Spinal cord (tissue), 10 donors: Measurements from ENCODE around the gene LRP5. TPM values are rescaled to one million over a fixed set of nuclear protein-coding genes. Genes with fewer than 3 reads are reported as not detected.
"Not testable (repeated sequence)": the region's sequence is repeated elsewhere in the genome, so short reads cannot be mapped to it uniquely, and the experiment has no call there.

ENCODE experiments used
- DNase-seq, 6 donors: peaks; one replicate each; pipeline versions ENCODE4 v3.0.0 to v3.0.0-alpha.2; 2013 to 2015; ENCODE audit warnings: low spot score in 6 of 6, low read depth in 4 of 6
- H3K27ac ChIP-seq: one replicate; pipeline ENCODE4 v1.5.1; 2013; ENCODE audit warnings: low read depth, low read length, control low read depth
- H3K27me3 ChIP-seq: one replicate; pipeline ENCODE4 v1.6.1; 2013; ENCODE audit warnings: low read length; ENCODE audit not compliant: control insufficient read depth, insufficient read depth
- H3K36me3 ChIP-seq: one replicate; pipeline ENCODE4 v1.6.1; 2013; ENCODE audit warnings: low read length; ENCODE audit not compliant: control insufficient read depth, insufficient read depth
- H3K4me1 ChIP-seq: one replicate; pipeline ENCODE4 v1.6.1; 2013; ENCODE audit warnings: low read length; ENCODE audit not compliant: control insufficient read depth, insufficient read depth
- H3K4me3 ChIP-seq: one replicate; pipeline ENCODE4 v1.5.1; 2013; ENCODE audit warnings: low read depth, low read length, control low read depth
- H3K9me3 ChIP-seq: one replicate; pipeline ENCODE4 v1.6.1; 2013; ENCODE audit warnings: low read length; ENCODE audit not compliant: control insufficient read depth, insufficient read depth
- WGBS: methylation state at CpG from one replicate; pipeline ENCODE4 v1.1.5; 2013; ENCODE audit warnings: missing lambda C conversion rate; ENCODE audit not compliant: insufficient coverage; 5-methylcytosine and 5-hydroxymethylcytosine counted together
- polyA plus RNA-seq, 2 donors: library from polyadenylated mRNA; unstranded; fragments of 120-200 nt; gene quantifications; one replicate each; pipeline ENCODE4 v1.2.1, GENCODE V29; 2013; ENCODE audit not compliant: insufficient read length in 2 of 2
- total RNA-seq, 2 donors: library from RNA; depleted of rRNA in 1 of 2; stranded (reverse); fragments of 120-200 nt in 1 of 2; fragments of >200 nt in 1 of 2; gene quantifications; one replicate each; pipeline versions ENCODE4 v1.2.3 to v1.2.4, GENCODE V29; 2013 to 2014
- donor health status: healthy.

The LRP5 gene
- total and polyA plus RNA-seq, 4 donors, result 12.8 to 32.4 (median 25.7) TPM

DNA sequence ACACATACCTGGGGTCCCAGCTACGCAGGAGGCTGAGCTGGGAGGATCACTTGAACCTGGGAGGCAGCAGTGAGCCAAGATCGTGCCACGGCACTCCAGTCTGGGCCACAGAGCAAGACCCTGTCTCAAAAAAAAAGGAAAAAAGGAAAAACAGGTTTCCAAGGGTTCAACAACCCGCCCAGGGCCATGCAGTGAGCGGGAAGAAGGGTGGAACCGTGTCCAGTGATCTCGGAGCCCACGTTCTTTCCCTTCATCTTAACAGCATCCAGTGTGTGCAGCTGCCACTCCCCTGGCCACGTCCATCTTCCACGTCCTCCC lies 14.9 kb upstream of the LRP5 start:
- DNase-seq, result no peak
- Histone ChIP-seq H3K27ac (no peak overlapping the region), H3K9me3 (no peaks in the 10 kb centered on the region), H3K4me3 (peak overlapping the region; percentile 9), H3K27me3 (no peaks in the 10 kb centered on the region), H3K36me3 (no peaks in the 10 kb centered on the region), H3K4me1 (peaks cover 14% of the 10 kb centered on the region)
- 28% methylated on average over 7 of the region's 10 CpGs for WGBS

DNA sequence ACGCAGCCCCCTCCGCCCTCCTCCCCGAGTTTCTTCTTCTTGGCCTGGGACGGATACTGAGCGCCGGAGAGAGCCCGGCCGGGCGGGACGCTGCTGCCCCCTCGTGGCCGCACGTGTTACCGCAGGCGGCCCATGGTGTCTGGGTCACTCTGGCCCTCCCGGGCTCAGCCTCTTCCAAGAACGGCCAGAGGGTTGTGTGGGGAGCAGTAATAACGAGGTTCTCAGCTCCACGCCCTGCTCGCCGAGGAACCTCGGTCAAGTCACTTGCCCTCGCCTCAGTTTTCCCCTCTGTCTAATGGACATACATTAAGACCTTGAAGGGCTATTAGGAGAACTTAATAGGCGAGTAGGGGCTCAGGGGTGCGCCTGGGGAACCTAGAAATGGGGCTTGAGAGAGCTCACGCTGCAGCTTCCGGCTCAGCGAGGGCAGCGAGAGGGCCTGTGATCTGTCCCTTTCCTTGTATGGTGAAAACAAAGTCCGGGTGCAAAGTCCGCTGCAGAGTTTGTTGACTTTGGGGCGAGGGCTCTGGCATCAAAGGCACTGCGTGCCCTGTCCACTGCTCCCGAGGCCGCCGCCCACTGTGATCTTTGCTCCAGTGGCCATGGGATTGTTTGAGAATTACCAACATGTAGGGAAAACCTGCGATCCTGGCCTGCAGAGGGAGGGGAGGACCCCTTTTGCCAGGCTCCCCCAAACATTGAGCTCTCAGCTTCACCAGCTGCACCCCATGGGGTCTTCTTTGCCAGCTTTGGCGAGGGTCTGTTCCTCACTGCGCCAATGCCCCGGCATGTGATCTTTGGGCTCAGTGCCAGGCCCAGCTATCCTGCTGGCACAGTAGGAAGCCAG lies 14.4 kb upstream of the LRP5 start:
- H3K36me3 ChIP-seq, result no peaks in the 10 kb centered on the region
- no peaks in the 10 kb centered on the region for H3K27me3 ChIP-seq
- peak in 3 of 6 donors; percentile 37 to 80 (median 67) for DNase-seq
- no peaks in the 10 kb centered on the region for H3K9me3 ChIP-seq
- WGBS, result 32% methylated on average over 40 of the region's 40 CpGs
- no peak overlapping the region for H3K4me3 ChIP-seq
- H3K4me1 ChIP-seq, result peaks cover 14% of the 10 kb centered on the region
- no peak overlapping the region for H3K27ac ChIP-seq

- Histone ChIP-seq H3K4me3 (no peak overlapping the region), H3K9me3 (no peaks in the 10 kb centered on the region), H3K4me1 (peaks cover 14% of the 10 kb centered on the region), H3K36me3 (no peaks in the 10 kb centered on the region), H3K27ac (no peak overlapping the region), H3K27me3 (no peaks in the 10 kb centered on the region)
- WGBS, result 79% methylated on average over 13 of the region's 15 CpGs
- DNase-seq, result no peak
These were observed 13.5 kb upstream of the LRP5 start for GRCh38 chr11:68298659-68299516.

DNA sequence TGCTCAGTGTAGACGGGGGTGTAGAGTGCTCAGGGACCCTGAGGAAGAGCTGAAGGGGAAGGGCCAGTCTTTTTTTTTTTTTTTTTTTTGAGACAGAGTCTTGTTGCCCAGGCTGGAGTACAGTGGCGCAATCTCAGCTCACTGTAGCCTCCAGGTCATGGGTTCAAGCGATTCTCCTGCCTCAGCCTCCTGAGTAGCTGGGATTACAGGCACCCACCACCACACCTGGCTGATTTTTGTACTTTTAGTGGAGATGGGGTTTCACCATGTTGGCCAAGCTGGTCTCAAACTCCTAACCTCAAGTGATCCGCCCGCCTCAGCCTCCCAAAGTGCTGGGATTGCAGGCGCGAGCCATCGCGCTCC lies 12.9 kb upstream of the LRP5 start:
- not testable (repeated sequence) for H3K4me3 ChIP-seq, DNase-seq, H3K27me3 ChIP-seq, H3K9me3 ChIP-seq, H3K36me3 ChIP-seq, H3K27ac ChIP-seq
- WGBS, result 67% methylated on average over 1 of the region's 9 CpGs
- peaks cover 14% of the 10 kb centered on the region for H3K4me1 ChIP-seq

DNA sequence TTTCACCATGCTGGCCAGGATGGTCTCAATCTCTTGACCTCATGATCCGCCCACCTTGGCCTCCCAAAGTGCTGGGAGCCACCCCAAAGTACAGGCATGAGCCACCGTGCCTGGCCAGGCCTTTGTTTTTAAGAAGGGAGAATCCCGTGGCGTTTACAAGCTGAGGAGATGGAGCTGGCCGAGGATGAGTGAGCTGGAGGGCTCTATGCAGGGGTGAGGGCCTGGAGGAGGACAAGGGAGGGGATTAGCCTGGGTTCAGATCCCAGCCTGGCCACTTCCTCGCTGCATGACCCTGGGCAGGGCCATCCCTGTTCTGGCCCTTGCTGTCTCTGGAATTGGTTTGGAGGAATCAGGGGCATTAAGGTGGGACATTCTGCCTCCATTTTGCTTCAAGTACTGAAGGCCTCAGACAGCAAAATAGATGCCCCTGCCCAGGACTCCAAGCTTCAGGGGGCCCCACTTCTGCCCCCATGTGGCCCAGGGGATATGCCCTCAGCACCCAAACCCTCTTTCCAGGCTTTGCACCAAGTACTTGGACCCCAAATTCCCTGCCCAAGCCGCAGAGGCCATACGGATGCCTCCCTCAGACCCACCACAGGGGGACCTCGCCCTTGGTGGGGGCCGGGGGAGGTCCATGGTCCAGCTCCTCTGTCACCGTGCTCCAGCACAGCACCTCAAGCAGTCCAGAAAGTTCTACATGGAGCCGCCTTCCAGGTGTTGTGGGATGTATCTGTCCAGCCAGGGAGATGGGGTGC lies 12.1 kb upstream of the LRP5 start:
- Histone ChIP-seq H3K36me3 (no peaks in the 10 kb centered on the region), H3K4me1 (peaks cover 14% of the 10 kb centered on the region), H3K27me3 (no peaks in the 10 kb centered on the region), H3K27ac (no peak overlapping the region), H3K9me3 (no peaks in the 10 kb centered on the region), H3K4me3 (no peak overlapping the region)
- DNase-seq, result no peak
- WGBS, result 89% methylated on average over 9 of the region's 12 CpGs

GRCh38 chr11:68302256-68302655 lies 10.1 kb upstream of the LRP5 start:
- WGBS, result 64% methylated on average over 4 of the region's 5 CpGs
- Histone ChIP-seq H3K4me1 (peaks cover 14% of the 10 kb centered on the region), H3K27ac (no peak overlapping the region), H3K36me3 (no peaks in the 10 kb centered on the region), H3K4me3 (no peak overlapping the region), H3K9me3 (no peaks in the 10 kb centered on the region), H3K27me3 (no peaks in the 10 kb centered on the region)
- no peak for DNase-seq

- WGBS, result 90% methylated on average over 5 of the region's 7 CpGs
- no peaks in the 10 kb centered on the region for H3K36me3 ChIP-seq
- H3K4me1 ChIP-seq, result peaks cover 10% of the 10 kb centered on the region
- H3K9me3 ChIP-seq, result no peaks in the 10 kb centered on the region
- no peak for DNase-seq
- no peak overlapping the region for H3K4me3 ChIP-seq
- H3K27ac ChIP-seq, result no peak overlapping the region
- H3K27me3 ChIP-seq, result no peaks in the 10 kb centered on the region
These were observed 9.7 kb upstream of the LRP5 start for GRCh38 chr11:68302670-68303069.

DNA sequence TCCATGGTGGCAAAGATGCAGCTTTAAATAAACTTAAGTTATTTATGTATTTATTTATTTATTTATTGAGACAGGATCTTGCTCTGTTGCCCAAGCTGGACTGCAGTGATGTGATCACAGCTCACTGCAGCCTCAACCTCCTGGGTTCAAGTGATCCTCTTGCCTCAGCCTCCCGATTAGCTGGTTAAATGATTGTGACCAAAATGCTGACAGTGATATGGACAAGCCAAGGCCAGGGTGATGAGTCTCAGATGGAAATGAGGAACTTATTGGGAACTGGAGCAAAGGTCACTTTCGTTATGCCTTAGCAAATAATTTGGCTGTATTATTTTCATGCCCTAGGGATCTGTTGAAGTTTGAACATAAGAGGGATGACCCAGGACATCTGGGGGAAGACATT lies 9.3 kb upstream of the LRP5 start:
- no peak overlapping the region for H3K4me3 ChIP-seq
- no peak overlapping the region for H3K27ac ChIP-seq
- peaks cover 9% of the 10 kb centered on the region for H3K4me1 ChIP-seq
- H3K9me3 ChIP-seq, result no peaks in the 10 kb centered on the region
- WGBS, result 86% methylated on average over 1 of the region's 2 CpGs
- H3K27me3 ChIP-seq, result no peaks in the 10 kb centered on the region
- no peak for DNase-seq
- H3K36me3 ChIP-seq, result no peaks in the 10 kb centered on the region

DNA sequence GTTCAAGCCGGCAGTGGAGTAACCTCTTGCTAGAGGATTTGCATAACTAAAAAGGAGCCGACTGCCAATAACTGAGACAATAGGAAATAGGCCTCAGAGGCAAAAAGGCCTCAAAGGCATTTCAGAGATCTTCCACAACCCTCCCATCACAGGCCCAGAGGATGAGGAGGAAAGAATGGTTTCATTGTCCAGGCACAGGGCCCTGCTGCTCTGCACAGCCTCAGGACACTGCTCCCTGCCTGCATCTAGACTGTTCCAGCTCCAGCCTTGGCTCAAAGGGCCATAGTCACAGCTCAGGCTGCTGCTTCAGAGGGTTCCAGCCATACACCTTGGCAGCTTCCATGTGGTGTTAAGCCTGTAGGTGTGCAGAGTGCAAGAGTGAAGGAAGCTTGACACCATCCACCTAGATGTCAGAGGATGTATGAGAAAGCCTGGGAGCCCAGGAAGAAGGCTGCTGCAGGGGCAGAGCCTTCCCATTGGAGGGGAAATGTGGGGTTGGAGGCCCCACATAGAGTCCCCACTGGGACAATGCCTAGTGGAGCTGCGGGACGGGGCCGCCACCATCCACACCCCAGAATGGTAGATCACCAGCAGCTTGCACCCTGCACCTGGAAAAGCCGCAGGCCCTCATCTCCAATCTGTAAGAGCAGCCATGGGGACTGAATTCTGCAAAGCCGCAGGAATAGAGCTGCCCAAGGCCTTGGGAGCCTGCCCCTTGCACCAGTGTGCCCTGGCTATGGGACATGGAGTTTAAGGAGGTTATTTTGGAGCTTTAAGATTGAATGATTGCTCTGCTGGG lies 8.2 kb upstream of the LRP5 start:
- WGBS, result 94% methylated on average over 3 of the region's 7 CpGs
- Histone ChIP-seq H3K36me3 (no peaks in the 10 kb centered on the region), H3K4me1 (peaks cover 4% of the 10 kb centered on the region), H3K27me3 (no peaks in the 10 kb centered on the region), H3K4me3 (no peak overlapping the region), H3K27ac (no peak overlapping the region), H3K9me3 (no peaks in the 10 kb centered on the region)
- no peak for DNase-seq
